T-helper 9 cell (primary cell): Measurements from ENCODE around the gene RIPPLY3.
"Not testable (repeated sequence)": the region's sequence is repeated elsewhere in the genome, so short reads cannot be mapped to it uniquely, and the experiment has no call there.

Source experiments
- DNase-seq: peaks from one replicate; pipeline ENCODE4 v3.0.0-alpha.2; 2020

RIPPLY3 gene

DNA sequence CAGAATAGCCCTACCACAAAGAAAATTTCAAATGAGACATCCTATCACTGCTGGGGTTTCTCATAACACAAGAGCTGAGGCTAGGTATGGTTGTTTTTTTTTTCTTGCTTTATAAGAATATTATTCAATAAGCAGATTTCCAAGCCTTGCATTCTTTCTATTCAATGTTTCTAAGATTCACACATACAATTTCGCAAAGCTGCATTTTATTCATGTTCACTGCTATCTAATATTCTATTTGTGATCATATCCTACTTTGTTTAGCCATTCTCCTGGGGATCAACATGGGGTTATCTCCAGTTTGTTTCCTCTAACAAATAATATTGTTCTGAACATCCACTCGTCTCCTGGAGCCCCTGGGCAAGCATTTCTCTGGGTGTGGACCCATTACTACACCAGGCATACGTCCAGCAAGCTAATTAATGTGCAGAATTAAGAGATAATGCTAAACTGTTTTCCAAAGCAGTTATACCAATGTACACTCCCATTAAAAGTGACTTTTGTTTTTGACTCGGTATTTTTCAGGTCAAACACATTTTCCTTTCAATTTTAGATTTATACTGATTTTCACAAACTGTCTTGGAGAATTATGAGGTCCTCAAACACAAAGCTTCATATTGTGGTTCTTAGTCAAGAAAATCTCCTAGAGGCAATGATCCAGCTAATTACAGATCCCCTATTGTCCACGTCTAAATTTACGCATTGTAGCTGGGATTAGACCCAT is 24.4 kb upstream of the RIPPLY3 start:
- no peak for DNase-seq

DNA sequence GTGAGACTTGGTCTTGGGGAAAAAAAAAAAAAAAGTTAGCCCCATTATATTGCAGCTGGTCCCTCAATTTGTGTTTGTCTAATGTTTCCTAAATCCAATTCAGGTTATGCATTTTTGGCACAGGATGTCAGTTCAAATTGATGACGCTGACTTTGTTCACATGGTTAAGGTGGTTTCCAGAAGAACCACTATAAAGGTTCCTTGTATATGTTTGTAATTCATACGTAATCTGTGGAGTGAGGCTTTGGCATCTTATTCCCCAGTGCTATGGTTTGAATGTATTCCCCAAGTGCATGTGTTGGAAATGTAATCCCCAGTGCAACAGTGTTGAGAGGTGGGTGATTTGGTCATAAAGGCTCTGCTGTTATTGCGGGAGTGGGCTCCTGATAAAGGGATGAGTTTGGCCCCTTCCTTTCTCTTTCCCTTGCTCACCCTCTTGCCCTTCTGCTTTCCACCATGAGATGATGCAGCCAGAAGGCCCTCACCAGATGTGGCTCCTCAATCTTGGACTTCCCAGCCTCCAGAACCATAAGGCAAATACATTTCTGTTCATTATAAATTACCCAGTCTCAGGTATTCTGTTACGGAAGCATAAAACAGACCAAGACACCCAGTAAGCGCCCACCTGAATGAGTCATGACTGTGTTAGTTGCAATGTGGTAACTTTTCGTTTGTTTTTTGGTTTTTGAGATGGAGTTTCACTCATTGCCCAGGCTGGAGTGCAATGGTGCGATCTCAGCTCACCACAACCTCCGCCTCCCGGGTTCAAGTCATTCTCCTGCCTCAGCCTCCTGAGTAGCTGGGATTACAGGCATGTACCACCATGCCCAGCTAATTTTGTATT is 20.5 kb upstream of the RIPPLY3 start:
- no peak for DNase-seq

DNA sequence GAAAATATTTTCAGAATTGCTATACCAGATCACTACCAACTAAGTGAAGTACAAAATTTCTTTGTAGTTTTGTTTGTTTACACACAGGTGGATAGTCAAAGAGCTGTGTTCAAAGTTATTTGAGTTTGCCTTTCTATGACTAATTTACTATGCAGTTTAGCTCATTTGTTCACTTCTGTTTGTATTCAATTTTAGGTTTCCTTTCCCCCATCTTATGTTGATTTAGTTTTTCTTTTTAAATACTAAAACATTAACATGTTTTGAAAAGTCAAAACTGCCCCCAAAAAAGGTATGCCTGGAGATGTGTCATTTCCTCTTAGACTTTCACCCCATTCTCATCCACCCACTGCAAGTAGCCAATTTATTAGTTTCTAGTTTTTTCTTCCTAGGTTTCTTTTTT is 18.7 kb upstream of the RIPPLY3 start:
- no peak for DNase-seq

DNA sequence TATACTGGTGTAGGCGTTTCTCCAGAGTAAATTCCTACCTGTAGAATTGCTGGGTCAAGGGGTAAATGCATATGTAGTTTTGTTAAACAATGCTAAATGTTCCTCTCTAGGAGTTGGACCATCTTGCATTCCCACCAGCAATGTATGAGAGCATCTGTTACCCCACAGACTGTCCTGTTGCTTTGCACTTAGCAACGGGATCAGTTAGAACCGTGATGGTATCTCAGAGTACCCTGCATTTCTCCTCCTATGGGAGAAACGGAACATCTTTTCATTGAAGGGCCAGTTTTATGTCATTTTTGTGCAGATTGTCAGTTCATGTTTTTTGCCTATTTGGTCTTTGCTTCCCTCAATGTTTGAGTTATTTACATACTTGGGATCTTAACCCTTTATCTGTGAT is 18.0 kb upstream of the RIPPLY3 start:
- no peak for DNase-seq

DNA sequence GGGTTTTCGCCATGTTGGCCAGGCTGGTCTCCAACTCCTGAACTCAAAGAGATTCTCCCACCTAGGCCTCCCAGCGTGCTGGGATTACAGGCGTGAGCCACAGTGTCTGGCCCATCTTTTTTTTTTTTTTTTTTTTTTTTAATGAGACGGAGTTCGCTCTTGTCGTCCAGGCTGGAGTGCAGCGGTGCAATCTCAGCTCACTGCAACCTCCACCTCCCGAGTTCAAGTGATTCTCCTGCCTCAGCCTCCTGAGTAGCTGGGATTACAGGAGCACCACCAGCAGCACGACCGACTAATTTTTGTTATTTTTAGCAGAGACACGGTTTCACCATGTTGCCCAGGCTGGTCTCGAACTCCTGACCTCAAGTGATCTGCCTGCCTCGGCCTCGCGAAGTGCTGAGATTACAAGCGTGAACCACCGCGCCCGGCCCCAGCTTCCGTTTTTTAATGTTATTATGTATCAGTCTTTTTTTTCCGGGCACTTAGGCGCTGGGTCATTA is 17.3 kb upstream of the RIPPLY3 start:
- not testable (repeated sequence) for DNase-seq

DNA sequence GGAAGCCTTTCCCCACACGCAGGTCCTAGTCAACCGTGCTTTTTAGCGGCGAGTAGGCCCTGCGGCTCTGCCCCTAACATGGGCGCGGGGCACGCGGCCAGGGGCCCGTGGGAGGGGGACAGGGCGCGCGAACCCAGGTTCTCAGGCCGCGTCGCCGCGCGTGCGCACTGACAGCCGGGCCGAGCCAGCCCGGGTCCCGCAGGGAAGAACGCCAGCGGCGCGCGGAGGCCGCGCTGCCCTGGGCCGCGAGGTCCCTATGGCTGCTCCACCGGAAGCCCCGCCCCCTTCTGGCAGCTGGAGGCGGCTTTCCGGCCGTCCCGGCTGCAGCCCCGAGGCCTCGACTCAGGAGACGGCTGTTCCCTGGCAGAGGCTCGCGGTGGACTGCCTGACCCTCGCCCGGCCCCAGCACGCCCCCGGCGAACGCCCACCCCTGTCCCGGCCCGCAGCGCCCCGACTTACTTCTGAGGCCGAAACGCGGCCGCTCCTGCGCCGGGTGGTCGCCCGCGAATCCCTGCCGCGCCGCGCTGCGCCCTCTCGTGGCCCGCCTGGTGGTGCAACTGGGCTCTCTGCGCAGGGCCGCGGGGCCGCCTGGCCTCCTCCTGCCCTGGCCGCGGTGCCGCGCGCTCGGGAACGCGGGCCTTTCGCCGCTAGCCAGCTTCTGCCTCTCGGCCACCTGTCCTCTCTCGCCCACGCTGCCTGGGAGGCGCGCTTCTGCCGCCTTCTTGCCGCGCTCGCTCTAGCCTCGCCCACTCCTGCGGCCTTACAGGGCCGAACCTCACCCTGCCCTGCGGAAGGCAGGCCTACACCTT is 16.6 kb upstream of the RIPPLY3 start:
- DNase-seq: peak; percentile 70

DNA sequence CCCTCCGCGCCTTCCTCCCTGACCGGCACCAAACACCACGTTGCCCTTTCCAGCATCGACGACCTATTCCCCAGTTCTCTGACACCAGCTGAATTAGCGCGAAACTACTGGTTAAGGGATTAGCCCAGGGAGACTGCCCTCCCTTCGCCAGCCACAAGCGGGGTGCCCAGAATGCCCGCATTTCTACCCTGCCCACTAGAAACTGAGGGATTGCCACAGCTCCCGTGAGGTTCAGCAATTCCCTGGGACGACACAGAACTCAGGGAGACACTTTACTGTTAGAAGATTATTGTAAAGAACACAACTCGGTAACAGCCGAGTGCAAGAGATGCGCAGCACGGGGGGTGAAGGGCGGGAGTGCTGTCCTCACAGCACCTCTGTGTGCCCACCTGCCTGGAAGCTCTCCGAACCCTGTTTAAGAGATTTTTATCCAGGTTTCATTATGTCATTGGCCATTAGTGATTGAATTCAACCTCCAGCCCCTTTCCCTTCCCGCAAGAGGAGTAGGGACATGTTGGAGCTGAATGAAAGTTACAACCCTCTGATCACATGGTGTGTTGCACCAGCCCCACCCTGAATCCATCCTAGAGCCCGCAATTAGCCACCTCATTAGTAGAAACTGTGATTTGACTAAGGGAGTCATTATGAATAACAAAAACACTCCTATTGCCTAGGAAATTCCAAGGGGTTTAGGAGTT is 15.8 kb upstream of the RIPPLY3 start:
- no peak for DNase-seq

DNA sequence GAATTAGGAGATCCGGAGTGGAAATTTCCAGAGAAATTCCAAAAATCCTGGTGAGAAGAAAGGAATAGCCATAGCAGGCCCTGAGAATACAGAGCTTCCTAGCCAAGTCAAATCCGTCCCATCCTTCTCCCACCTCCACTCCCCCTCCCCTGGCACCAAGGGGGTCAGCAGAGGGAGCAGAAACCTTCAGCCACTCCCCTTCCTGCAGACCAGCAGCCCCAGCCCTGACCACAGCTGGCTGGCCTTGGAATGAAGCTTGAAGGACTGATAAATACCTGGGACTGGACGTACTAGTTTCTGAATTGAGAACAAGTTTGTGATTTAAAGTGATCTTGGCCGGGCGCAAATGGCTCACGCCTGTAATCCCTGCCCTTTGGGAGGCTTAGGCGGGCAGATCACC is 13.8 kb upstream of the RIPPLY3 start:
- DNase-seq: no peak

DNA sequence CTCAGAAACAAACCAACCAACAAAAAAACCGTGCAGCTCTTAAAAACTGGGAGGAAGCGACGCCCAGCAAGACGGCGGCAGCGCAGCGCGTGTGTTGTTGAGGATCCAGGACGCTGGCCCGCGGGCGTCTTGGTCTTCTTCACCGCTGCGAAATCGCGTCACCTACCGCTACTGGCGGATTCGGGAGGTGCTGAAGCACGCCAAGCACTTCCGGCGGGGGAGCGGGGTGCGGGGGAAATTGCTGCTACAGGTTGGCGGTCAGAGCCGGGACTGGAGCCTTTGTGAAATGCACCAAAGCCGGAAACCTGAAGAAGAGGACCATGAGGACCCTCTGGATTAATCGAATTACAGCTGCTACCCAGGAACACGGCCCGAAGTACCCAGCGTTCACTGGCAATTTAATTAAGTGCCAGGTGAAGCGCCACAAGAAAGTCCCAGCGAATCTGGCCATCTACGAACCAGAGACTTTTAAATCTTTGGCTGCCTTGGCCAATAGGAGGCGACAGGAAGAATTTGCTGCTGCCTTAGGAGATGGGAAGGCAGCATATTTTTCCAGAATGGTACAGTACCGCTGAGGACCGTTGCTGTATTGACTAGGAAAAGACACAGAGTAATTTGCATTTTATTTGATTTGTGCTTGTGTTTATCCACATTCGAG is 11.9 kb upstream of the RIPPLY3 start:
- no peak for DNase-seq

DNA sequence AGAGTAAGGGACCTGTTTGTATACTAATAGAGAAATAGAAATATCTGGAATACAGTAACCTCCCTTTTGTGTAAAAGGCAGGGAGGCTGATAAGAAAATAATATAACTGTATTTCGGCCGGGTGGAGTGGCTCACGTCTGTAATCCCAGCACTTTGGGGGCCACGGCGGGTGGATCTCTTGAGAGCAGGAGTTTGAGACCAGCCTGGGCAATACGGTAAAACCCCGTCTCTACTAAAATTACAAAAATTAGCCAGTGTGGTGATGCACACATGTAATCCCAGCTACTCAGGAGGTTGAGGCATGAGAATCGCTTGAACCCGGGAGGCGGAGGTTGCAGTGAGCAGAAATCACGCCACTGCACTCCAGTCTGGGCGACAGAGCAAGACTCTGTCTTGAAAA is 11.2 kb upstream of the RIPPLY3 start:
- not testable (repeated sequence) for DNase-seq

DNA sequence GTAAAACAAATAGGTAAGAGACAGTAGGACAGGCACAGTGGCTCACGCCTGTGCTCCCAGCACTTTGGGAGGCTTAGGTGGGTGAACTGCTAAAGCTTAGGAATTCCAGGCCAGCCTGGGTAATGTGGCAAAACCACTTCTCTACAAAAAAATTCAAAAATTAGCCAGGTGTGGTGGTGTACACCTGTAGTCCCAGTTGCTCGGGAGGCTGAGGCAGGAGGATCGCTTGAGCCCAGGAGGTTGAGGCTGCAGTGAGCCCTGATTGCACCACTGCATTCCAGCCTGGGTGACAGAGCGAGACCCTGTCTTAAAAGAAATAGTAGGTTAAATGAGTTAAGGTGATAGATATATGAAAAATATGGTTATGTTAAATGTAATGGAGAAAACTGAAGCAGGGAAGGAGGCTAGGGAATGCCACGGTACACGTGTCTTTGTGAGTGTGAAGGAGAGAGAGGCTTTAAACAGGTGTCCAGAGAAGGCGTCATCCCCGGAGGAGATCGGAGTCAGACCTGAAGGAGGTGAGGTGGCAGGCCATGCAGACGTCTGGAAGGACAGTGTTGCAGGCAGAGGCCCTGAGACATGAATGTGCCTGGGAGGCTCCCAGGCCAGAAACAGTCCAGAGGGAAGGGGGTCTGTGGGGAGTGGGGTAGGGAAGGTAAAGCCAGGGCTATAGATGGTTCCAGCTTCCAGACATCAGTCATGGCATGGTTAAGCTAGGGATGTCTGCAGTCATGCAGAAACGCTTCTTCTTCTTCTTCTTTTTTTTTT is 7.2 kb upstream of the RIPPLY3 start:
- no peak for DNase-seq

DNA sequence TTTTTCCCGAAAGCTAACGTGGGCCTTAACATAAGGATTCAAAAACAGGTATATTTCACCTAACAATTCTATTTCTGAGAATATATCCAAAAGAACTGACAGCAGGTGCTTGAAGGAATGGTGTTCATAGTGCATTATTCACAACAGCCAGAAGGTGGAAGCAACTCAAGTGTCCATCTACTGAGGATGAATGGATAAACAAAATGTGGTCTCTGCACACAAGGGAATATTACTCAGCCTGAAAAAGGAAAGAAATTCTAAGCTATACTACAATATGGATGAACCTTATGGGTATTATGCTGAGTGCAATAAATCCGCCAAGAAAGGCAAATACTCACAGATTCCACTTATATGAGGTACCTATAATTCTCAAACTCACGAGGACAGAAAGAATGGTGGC is 6.1 kb upstream of the RIPPLY3 start:
- no peak for DNase-seq

DNA sequence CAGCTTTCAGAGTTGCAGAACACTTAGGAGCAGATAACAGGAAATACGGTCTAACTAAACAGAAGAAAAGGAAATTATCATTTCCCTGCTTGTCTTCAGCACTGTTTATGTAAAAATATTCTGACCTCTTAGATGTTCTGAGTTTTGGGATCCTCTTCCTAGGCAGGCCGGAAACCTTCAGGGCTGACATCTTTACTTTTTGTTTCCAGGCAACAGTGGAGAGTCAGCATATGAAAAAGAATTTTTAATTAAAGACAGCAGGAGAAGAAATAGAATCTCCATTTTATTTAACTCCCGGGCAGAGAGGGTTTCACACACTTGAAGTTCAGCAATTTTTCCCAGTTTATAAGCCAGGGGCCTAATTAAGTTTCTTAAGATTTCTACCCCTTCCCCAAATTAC is 5.1 kb upstream of the RIPPLY3 start:
- no peak for DNase-seq

DNA sequence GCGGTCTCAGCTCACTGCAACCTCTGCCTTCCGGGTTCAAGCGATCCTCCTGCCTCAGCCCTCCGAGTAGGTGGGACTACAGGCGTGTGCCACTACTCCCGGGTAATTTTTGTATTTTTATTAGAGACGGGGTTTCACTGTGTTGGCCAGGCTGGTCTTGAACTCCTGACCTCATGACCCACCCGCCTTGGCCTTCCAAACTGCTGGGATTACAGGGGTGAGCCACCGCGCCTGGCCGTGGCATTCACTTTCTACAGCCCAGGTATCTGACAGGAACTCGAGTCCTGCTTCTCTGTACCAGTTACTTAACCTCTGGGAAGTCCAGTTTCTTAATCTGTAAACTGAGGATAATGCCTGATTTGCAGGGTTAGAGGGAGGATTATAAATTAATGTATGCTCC is 3.7 kb upstream of the RIPPLY3 start:
- DNase-seq: not testable (repeated sequence)

DNA sequence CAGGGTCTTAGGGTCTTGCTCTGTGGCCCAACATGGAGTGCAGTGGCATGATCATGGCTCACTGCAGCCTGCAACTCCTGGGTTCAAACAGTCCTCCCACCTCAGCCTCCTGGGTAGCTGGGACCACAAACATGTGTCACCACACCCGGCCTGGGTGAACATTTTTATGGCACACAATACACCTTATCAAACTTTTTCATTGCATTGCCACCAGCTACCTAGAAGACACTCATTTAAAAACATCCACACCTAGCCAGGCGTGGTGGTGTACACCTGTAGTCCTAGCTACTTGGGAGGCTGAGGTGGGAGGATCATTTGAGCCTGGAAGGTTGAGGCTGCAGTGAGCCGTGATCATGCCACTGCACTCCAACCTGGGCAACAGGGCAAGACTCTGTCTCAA is 2.6 kb upstream of the RIPPLY3 start:
- DNase-seq: not testable (repeated sequence)

DNA sequence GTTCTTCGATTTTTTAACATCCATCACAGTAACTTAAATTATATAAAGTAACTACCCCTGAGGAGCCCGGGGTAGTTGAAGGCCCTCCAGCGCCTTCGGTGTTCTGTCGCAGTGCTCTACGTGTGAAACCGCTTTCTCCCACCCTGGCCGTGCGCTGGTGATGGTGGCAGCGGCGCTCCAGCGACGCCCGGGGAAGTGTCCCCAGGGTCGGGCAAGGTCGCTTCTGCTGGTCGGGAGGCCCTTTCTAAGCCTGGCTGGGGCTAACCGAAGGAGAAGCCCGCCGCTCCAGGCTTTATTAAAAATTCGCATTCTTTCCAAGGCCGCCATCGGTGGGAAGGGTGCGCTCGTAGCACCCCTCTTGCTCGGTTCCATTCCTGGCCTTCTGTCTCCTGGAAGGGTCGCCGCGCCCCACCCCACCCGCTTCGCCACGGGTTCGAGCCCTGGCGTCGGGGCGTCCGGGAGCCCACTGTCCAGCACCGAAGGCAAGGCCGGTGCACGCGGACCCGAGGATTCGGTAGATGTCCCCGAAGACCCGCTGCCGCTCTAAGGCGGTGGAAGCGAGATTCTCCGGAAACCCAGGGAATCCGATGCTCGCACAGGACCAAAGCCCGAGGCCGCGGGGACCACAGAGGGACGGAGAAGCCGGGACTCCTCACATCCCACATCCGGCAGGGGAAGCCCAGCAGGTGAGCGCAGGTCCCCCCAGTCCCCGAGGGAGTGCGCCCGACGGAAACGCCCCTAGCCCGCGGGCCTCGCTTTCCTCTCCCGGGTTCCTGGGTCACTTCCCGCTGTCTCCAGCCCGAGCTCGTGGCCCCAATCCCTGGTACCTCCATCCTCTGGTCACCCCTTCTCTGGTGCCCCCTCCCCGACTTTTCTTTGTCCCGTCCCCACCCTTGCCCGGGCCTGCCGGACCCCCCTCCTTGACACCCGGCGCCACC is 685 bp upstream of the RIPPLY3 start:
- no peak for DNase-seq

DNA sequence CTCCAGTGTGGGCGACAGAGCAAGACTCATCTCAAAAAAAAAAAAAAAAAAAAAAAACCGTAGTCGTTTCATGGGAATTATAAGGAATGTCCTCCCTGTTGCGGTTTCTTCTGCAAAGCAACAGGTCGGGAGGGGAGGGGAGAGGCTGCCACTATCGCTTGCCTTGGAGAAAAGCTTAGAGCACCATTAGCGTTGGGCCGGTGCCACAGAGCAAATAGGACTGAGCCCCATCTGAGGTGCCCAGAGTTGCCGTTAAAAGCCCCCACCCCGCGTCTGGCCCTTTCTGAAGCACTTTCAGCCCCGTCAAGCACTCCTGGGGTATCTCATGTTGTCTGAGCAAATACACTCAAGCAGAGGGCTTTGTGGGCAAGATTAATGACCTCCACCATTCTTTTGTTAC is 2.2 kb downstream of the RIPPLY3 start:
- DNase-seq: no peak

DNA sequence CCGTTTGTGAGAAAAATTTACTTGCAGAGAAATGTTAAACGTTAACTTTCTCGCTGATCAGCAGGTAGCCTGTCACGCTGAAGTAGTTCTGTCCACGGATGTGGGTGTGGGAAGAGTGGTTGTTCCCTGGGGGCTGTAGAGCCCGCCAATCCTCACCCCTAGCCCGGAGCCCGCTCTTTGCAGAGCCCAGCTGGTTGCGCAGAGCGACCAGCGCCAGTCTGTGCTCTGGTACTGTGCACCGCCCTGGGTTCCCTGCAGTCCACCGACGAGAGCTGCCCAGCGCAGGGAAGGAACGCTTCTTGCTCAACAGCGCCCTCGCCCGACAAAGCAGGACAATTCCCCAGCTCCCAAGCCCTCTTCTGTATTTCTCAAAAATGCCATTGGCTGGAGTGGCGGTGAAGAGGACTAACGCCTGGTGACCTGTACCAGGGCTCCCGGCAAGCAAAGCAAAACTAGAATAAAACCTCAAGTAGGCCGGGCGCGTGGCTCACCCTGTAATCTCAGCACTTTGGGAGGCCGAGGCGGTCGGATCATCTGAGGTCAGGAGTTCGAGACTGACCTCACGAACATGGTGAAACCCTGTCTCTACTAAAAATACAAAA is 3.3 kb downstream of the RIPPLY3 start:
- DNase-seq: peak; percentile 75

DNA sequence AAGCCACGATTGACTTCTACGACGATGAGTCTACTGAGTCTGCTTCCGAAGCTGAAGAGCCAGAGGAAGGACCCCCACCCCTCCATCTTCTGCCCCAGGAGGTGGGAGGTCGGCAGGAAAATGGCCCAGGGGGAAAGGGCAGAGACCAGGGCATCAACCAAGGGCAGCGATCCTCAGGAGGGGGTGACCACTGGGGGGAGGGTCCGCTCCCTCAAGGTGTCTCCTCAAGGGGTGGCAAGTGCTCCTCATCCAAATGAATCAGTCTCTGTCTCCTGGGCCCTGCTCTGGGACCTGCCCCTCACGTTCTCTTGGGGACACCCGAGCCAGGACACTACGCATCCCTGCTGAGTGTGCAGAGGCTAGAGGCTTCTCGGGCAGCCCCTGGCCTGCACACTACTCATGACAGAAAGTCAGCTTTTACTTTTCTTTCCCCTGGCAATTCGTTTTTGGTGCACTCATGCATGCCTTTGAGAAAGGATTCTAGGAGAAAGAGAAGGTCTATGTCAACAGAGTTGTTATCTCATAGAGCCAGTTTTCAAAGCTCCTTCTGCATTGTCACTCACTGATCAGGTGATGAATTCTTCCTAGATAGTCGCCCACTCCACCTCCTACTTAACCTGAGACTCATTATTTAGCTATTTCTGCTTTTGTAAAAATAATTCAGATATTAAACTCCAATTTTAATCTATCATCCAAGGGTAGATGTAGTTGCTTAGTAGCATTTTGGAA is 11.6 kb downstream of the RIPPLY3 start:
- no peak for DNase-seq
